MM.1S (cell line): Measurements from ENCODE around the gene LPCAT3.
A peak's percentile ranks its signal among the peaks of the same experiment; 100 is the strongest.

Experiments used
- DNase-seq: peaks from one replicate; pipeline ENCODE4 v3.0.0-alpha.2; 2015
- H2AFZ ChIP-seq: fragments of 300-600 bp; sonication (generic); 2 replicates; pipeline ENCODE4 v1.6.0; 2016; ENCODE audit warnings: antibody characterized with exemption, low read length
- H3F3A ChIP-seq: fragments of 300-600 bp; sonication (generic); 2 replicates; pipeline ENCODE4 v1.6.1; 2016; ENCODE audit warnings: mild to moderate bottlenecking, antibody characterized with exemption, low read length, moderate library complexity, mixed read lengths; ENCODE audit not compliant: insufficient read depth
- H3K27ac ChIP-seq: fragments of 300-600 bp; sonication (generic); 2 replicates; pipeline ENCODE4 v1.5.1; 2016; ENCODE audit warnings: mild to moderate bottlenecking, low read length
- H3K27me3 ChIP-seq: fragments of 300-600 bp; sonication (generic); replicated peaks from 2 replicates; pipeline ENCODE4 v1.6.0; 2016; ENCODE audit warnings: low read length; ENCODE audit not compliant: insufficient read depth
- H3K36me3 ChIP-seq: fragments of 300-600 bp; sonication (generic); replicated peaks from 2 replicates; pipeline ENCODE4 v1.6.1; 2016; ENCODE audit warnings: mild to moderate bottlenecking, low read length, mixed read lengths; ENCODE audit not compliant: insufficient read depth
- H3K4me1 ChIP-seq: fragments of 300-600 bp; sonication (generic); 2 replicates; pipeline ENCODE4 v1.6.1; 2016; ENCODE audit warnings: low read length, mixed read lengths
- H3K4me2 ChIP-seq: fragments of 300-600 bp; sonication (generic); 2 replicates; pipeline ENCODE4 v1.6.0; 2016; ENCODE audit warnings: low read depth, low read length
- H3K4me3 ChIP-seq: fragments of 300-600 bp; sonication (generic); 2 replicates; pipeline ENCODE4 v1.5.1; 2016; ENCODE audit warnings: low read length, mixed read lengths
- H3K79me2 ChIP-seq: fragments of 300-600 bp; sonication (generic); 2 replicates; pipeline ENCODE4 v1.6.1; 2016; ENCODE audit warnings: mixed run types, low read length, mixed read lengths
- H3K9ac ChIP-seq: fragments of 300-600 bp; sonication (generic); 2 replicates; pipeline ENCODE4 v1.6.1; 2016; ENCODE audit warnings: low read length, mixed read lengths
- H3K9me2 ChIP-seq: fragments of 300-600 bp; sonication (generic); replicated peaks from 2 replicates; pipeline ENCODE4 v1.6.1; 2016; ENCODE audit warnings: mild to moderate bottlenecking, low read length, mixed read lengths; ENCODE audit not compliant: insufficient read depth
- H3K9me3 ChIP-seq: fragments of 300-600 bp; sonication (generic); replicated peaks from 2 replicates; pipeline ENCODE4 v1.6.1; 2016; ENCODE audit warnings: mild to moderate bottlenecking, low read length, mixed read lengths; ENCODE audit not compliant: insufficient read depth
- H4K20me1 ChIP-seq: fragments of 300-600 bp; sonication (generic); 2 replicates; pipeline ENCODE4 v1.6.1; 2016; ENCODE audit warnings: mild to moderate bottlenecking, low read length, moderate library complexity, mixed read lengths; ENCODE audit not compliant: insufficient read depth
- CTCF ChIP-seq: fragments of 300-600 bp; sonication (generic); IDR thresholded peaks from 2 replicates; pipeline ENCODE4 v1.5.1; 2016; ENCODE audit warnings: antibody characterized with exemption, low read length, mixed read lengths
- EZH2 ChIP-seq: fragments of 300-600 bp; sonication (generic); optimal IDR thresholded peaks from 2 replicates; pipeline ENCODE3; 2017; ENCODE audit warnings: low read depth, mild to moderate bottlenecking, antibody characterized with exemption, low read length, mixed read lengths
- EZH2phosphoT487 ChIP-seq: fragments of 300-600 bp; sonication (generic); IDR thresholded peaks from 2 replicates; pipeline ENCODE4 v1.6.1; 2018; ENCODE audit warnings: antibody characterized with exemption, low read length

LPCAT3 gene, protein sequence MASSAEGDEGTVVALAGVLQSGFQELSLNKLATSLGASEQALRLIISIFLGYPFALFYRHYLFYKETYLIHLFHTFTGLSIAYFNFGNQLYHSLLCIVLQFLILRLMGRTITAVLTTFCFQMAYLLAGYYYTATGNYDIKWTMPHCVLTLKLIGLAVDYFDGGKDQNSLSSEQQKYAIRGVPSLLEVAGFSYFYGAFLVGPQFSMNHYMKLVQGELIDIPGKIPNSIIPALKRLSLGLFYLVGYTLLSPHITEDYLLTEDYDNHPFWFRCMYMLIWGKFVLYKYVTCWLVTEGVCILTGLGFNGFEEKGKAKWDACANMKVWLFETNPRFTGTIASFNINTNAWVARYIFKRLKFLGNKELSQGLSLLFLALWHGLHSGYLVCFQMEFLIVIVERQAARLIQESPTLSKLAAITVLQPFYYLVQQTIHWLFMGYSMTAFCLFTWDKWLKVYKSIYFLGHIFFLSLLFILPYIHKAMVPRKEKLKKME

DNA sequence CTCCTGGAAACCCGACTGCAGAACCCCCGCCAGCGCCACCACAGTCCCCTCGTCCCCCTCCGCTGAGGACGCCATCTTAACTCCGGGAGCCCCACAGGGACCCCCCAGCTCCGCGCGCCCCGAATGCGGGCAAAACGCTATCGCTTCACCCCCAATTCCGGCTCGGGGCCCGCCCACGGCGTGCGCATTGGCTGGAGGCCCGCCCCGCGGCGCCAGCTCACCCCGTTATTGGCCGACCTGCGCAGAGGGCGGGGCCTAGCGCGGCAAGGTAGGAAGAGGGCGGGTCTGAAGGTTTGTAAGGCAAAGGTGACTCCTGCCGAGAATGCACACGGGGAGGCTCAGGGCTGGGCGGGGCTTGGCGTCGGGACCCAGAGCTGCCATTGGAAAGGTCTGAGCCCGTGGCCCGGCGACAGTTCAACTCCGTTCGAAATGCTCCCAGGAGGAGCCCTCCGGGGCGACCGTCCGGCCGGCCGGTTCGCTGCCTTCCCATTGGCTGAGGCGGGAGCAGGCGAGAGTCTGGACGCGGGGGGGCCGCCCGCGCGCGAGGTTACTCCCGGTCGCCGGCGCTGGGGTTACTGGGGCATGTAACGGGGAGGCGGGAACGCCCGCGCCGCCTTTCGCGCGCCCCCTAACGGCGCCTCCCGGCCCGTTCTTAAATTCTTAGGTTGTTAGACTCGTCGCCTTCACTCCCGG lies at the start of gene LPCAT3:
Gene LPCAT3, minus strand, starts transcription at position 127 of the 693 bp plus-strand sequence. Its CDS starts 52 bp downstream, at position 75.
- peak; percentile 97 for DNase-seq
- TF ChIP-seq EZH2phosphoT487 (no peak), CTCF (peak; percentile 73)
- peak within 1 kb of the TSS; percentile 96 for H3K4me3 ChIP-seq
- H4K20me1 ChIP-seq, result no peaks in the 10 kb centered on the region
- H3K27ac ChIP-seq, result peak within 1 kb of the TSS; percentile 84
- H3K4me1 ChIP-seq, result peaks cover 9% of the 10 kb centered on the region; the same call in 1 of the 2 replicates
- peaks cover 18% of the 10 kb centered on the region for H3K79me2 ChIP-seq
- H3K9me2 ChIP-seq, result no peaks in the 10 kb centered on the region
- H3K27me3 ChIP-seq, result no peaks in the 10 kb centered on the region
- H3K9me3 ChIP-seq, result no peaks in the 10 kb centered on the region
- peaks cover 11% of the 10 kb centered on the region; the same call in 1 of the 2 replicates for H3F3A ChIP-seq
- H3K9ac ChIP-seq, result peak within 1 kb of the TSS; percentile 67
- no peaks in the 10 kb centered on the region for H3K36me3 ChIP-seq
- H2AFZ ChIP-seq, result peak within 1 kb of the TSS; percentile 87
- peak within 1 kb of the TSS; percentile 81 for H3K4me2 ChIP-seq

GRCh38 chr12:7067096-7067495 lies 48.8 kb upstream of the LPCAT3 start:
- no peaks in the 10 kb centered on the region for H3K27me3 ChIP-seq
- no peak overlapping the region for H2AFZ ChIP-seq
- no peaks in the 10 kb centered on the region for H3K9me2 ChIP-seq
- H3K4me2 ChIP-seq, result no peak overlapping the region
- DNase-seq, result no peak
- H3K79me2 ChIP-seq, result no peaks in the 10 kb centered on the region
- no peaks in the 10 kb centered on the region for H3K36me3 ChIP-seq
- H3K9me3 ChIP-seq, result no peaks in the 10 kb centered on the region
- H3K4me1 ChIP-seq, result no peaks in the 10 kb centered on the region
- H3F3A ChIP-seq, result no peaks in the 10 kb centered on the region
- H3K4me3 ChIP-seq, result no peak overlapping the region
- no peaks in the 10 kb centered on the region for H4K20me1 ChIP-seq
- TF ChIP-seq CTCF, result no peak
- H3K9ac ChIP-seq, result no peak overlapping the region
- no peak overlapping the region for H3K27ac ChIP-seq

DNA sequence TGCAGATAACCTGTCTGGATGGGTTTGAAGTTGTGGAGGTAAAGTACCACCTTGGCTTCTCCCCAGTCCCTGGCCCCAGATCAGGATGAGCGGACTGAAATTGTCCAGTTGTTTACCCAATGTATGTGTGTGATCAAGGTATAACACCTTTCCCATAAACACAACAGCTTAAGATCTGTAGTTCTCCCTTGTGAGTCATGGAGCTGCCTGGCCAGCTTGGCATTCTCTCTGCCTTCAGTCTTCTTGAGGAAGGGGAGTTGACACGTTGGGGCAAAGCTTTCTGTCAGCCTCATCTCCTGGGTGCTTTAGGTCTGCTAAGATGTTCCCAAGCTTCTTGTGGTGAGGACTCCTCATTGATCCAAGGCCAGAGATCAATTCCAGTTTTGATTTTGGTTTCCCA lies 48.3 kb upstream of the LPCAT3 start:
- H2AFZ ChIP-seq, result no peak overlapping the region
- no peaks in the 10 kb centered on the region for H3F3A ChIP-seq
- DNase-seq, result no peak
- H3K79me2 ChIP-seq, result no peaks in the 10 kb centered on the region
- H3K4me3 ChIP-seq, result no peak overlapping the region
- no peaks in the 10 kb centered on the region for H3K36me3 ChIP-seq
- no peaks in the 10 kb centered on the region for H3K27me3 ChIP-seq
- no peak overlapping the region for H3K27ac ChIP-seq
- no peaks in the 10 kb centered on the region for H3K4me1 ChIP-seq
- H3K9me3 ChIP-seq, result no peaks in the 10 kb centered on the region
- TF ChIP-seq EZH2phosphoT487, result no peak
- TF ChIP-seq CTCF, result no peak
- no peak for TF ChIP-seq EZH2
- no peaks in the 10 kb centered on the region for H4K20me1 ChIP-seq
- H3K9me2 ChIP-seq, result no peaks in the 10 kb centered on the region
- H3K4me2 ChIP-seq, result no peak overlapping the region
- no peak overlapping the region for H3K9ac ChIP-seq
